Type B pancreatic cell (in vitro differentiated cells): ENCODE data around the gene HMG20B. TPM values are rescaled to one million over a fixed set of nuclear protein-coding genes. Genes with fewer than 3 reads are reported as not detected.
A peak's percentile ranks its signal among the peaks of the same experiment; 100 is the strongest.

ENCODE experiments used
- DNase-seq: peaks from one replicate; pipeline ENCODE4 v3.0.0; 2021; ENCODE audit warnings: mixed read lengths; ENCODE audit not compliant: unreplicated experiment; ENCODE audit errors: extremely low spot score
- H3K27ac Mint-ChIP-seq: 2 replicates; pipeline ENCODE4 v1.8.0; 2021; ENCODE audit warnings: mild to moderate bottlenecking, mixed read lengths
- H3K27me3 Mint-ChIP-seq: 2 replicates; pipeline ENCODE4 v1.8.0; 2021; ENCODE audit warnings: mixed read lengths
- H3K36me3 Mint-ChIP-seq: 2 replicates; pipeline ENCODE4 v1.8.0; 2021; ENCODE audit warnings: mixed read lengths
- H3K4me1 Mint-ChIP-seq: one replicate; pipeline ENCODE4 v1.8.0; 2021; ENCODE audit warnings: mixed read lengths; ENCODE audit not compliant: unreplicated experiment
- H3K4me3 Mint-ChIP-seq: 2 replicates; pipeline ENCODE4 v1.8.0; 2021; ENCODE audit warnings: mild to moderate bottlenecking, mixed read lengths
- H3K9me3 Mint-ChIP-seq: 2 replicates; pipeline ENCODE4 v1.8.0; 2021; ENCODE audit warnings: mixed read lengths
- total RNA-seq: library from RNA; stranded (reverse); gene quantifications from 2 replicates; pipeline ENCODE4 v1.2.1, GENCODE V29; 2021; ENCODE audit warnings: low replicate concordance
- TF ChIP-seq, protein P1 (sequence below): fragments of 200-600 bp; sonication (generic); conservative IDR thresholded peaks from 2 replicates; pipeline ENCODE4 v1.5.0; 2021; ENCODE audit warnings: antibody characterized with exemption, mild to moderate bottlenecking

Gene HMG20B
- total RNA-seq, 1 donor from 2014 or later: 78.3 TPM

DNA sequence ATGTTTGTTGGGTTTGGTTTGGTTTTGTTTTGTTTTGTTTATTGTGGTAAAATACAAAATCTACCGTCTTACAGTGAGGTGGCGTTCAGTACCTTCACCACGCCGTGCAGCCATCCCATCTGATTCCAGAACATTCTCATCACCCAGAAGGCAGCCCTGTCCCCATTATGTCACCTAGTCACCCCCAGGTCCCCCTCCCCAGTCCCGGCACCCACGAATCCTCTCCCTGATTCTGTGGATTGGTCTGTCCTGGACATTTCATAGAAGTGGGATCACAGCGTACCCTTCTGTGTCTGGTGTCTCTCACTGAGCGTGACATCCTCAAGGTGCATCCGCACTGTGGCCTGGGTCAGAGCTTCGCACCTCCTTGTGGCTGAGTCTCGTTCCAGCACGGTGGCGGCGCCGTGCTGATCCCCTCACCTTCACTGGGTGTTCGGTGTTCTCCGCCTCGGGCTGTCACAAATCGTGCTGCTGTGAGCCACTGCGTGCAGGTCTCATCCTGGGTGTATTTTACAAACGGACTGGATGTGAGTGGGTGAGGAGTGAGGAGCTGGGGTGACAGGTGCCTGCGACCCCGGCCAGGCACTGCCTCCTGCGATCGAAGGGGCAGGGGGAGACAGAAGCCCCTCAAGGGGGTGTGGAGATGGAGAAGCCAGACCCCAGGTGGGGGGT is 34.4 kb upstream of the HMG20B start:
- Mint-ChIP-seq H3K4me3 (no peak overlapping the region), H3K27ac (peak overlapping the region; percentile 46), H3K36me3 (no peaks in the 10 kb centered on the region), H3K27me3 (no peaks in the 10 kb centered on the region), H3K9me3 (no peaks in the 10 kb centered on the region), H3K4me1 (peaks cover 8% of the 10 kb centered on the region)
- TF ChIP-seq, protein P1, sequence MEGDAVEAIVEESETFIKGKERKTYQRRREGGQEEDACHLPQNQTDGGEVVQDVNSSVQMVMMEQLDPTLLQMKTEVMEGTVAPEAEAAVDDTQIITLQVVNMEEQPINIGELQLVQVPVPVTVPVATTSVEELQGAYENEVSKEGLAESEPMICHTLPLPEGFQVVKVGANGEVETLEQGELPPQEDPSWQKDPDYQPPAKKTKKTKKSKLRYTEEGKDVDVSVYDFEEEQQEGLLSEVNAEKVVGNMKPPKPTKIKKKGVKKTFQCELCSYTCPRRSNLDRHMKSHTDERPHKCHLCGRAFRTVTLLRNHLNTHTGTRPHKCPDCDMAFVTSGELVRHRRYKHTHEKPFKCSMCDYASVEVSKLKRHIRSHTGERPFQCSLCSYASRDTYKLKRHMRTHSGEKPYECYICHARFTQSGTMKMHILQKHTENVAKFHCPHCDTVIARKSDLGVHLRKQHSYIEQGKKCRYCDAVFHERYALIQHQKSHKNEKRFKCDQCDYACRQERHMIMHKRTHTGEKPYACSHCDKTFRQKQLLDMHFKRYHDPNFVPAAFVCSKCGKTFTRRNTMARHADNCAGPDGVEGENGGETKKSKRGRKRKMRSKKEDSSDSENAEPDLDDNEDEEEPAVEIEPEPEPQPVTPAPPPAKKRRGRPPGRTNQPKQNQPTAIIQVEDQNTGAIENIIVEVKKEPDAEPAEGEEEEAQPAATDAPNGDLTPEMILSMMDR: no peak
- DNase-seq: no peak

DNA sequence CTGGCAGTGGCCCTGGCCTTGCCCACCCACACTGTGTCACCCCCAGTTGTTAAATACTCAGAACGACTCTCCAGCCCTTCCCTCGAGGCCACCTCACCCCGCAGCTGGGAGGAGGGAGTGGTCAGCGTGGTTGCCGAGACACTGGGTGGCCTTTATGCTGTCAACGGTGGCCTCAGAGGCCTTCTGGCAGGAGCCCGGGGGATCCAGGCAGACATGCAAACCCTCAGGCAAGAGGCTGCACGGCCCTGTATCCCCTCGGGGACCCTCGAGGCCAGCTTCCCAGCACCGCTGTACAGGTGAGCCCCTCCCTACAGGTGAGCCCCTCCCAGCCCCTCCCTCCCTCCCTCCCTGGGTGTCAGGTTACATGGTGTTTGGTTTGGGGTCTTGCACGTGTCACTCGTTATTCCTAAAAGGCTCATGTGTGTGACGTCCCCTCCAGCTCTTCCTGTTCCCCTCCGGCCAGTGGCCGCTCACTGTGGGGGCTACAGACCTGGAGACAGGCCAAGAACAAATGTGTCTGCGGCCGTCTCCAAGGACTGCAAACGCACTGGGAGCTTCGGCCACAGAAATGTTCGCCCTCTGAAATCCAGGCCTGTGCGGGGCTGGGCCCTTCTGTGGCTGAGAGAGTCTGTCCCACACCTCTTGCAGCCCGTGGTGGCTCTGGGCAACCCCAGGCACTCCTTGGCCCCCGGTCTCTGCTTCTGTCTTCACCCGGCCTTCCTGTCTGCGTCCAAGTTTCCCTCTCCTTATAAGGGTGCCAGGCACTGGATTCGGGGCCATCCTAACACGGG is 33.6 kb upstream of the HMG20B start, which contains the start of gene TEKTIP1:
Gene TEKTIP1, plus strand, starts transcription at position 210 of the 791 bp plus-strand sequence. Its CDS starts 4 bp downstream, at position 214.
- TF ChIP-seq, protein P1: no peak
- Mint-ChIP-seq H3K27me3 (no peaks in the 10 kb centered on the region), H3K4me1 (peaks cover 8% of the 10 kb centered on the region), H3K27ac (peak within 1 kb of the TSS; percentile 46), H3K4me3 (no peak within 1 kb of the TSS), H3K9me3 (no peaks in the 10 kb centered on the region), H3K36me3 (no peaks in the 10 kb centered on the region)
- DNase-seq: no peak

DNA sequence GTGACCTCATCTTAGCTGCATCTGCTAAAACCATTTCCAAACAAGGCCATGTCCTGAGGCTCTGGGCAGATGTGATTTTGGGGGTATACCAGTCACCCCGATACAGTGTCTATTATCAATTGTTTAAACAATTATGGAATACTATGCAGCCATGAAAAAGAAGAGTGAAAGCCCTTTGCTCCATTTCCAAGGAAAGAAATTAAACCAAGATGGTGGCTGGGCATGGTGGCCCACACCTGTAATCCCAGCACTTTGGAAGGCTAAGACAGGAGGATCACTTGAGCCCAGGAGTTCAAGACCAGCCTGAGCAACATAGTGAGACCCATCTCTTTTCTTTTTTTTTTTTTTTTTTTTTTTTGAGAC is 33.0 kb upstream of the HMG20B start:
- H3K27ac Mint-ChIP-seq: peak overlapping the region; percentile 16
- DNase-seq: no peak
- peaks cover 8% of the 10 kb centered on the region for H3K4me1 Mint-ChIP-seq
- H3K9me3 Mint-ChIP-seq: no peaks in the 10 kb centered on the region
- no peaks in the 10 kb centered on the region for H3K36me3 Mint-ChIP-seq
- TF ChIP-seq, protein P1: no peak
- no peak overlapping the region for H3K4me3 Mint-ChIP-seq
- no peaks in the 10 kb centered on the region for H3K27me3 Mint-ChIP-seq

DNA sequence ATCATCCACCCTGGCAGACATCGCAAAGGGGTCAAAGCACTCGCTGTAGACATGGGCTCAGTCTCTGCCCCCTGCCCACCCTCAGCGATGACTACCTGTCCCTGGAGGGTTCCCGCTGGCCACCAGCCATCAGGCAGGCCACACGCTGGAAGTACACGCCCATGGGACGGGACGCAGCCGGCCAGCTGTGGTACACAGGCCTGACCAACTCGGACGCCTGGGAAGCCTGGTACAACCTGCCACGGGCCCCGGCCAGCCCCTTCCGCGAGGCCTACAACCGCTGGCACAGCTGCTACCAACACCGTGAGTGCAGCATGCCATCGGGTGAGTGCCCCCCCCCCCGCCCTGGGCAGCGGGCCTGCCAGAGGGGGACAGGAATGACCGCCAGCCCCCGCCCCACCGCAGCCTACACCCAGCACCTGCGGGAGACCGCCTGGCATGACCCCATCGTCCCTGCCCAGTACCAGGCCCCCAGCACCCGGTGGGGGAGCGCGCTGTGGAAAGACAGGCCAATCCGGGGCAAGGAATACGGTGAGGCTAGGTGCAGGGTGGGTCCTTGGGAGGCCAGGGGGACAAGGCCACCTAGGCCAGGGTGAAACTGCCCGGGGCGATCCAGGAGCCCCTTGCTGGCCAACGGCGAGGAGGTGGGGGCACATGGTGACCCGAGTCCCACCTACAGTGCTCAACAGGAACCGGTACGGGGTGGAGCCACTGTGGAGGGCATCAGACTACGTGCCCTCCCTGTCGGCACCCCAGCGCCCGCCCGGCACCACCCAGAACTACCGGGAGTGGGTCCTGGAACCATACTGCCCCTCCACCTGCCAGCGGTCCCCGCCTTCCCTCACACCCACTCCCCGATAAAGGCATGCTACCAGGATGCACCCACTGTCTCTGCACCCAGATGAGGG is 29.3 kb upstream of the HMG20B start:
- no peak overlapping the region for H3K27ac Mint-ChIP-seq
- TF ChIP-seq, protein P1: no peak
- H3K9me3 Mint-ChIP-seq: no peaks in the 10 kb centered on the region
- H3K27me3 Mint-ChIP-seq: no peaks in the 10 kb centered on the region
- no peaks in the 10 kb centered on the region for H3K36me3 Mint-ChIP-seq
- no peak overlapping the region for H3K4me3 Mint-ChIP-seq
- DNase-seq: no peak
- peaks cover 3% of the 10 kb centered on the region for H3K4me1 Mint-ChIP-seq

DNA sequence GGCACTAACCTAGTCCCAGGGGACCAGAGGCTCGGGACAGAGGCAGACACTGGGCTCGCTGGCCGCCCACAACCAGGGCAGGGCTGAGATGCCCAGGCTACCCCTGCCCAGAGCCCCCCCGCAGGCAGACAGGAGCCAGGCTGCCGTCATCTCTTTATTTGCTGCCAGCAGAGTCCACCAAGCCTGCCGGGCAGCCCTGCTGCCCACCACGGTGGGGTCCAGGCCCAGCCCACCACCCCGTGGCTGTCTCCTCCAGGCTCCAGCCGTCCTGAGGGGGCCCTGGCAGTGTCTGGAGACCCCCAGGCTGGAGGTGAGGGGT is 28.7 kb upstream of the HMG20B start:
- H3K4me1 Mint-ChIP-seq: no peaks in the 10 kb centered on the region
- TF ChIP-seq, protein P1: no peak
- H3K9me3 Mint-ChIP-seq: no peaks in the 10 kb centered on the region
- H3K27ac Mint-ChIP-seq: no peak overlapping the region
- no peaks in the 10 kb centered on the region for H3K36me3 Mint-ChIP-seq
- H3K4me3 Mint-ChIP-seq: no peak overlapping the region
- no peak for DNase-seq
- no peaks in the 10 kb centered on the region for H3K27me3 Mint-ChIP-seq
